Measurements from ENCODE around the gene METTL25. TPM values are rescaled to one million over a fixed set of nuclear protein-coding genes. Genes with fewer than 3 reads are reported as not detected.

The METTL25 gene, protein sequence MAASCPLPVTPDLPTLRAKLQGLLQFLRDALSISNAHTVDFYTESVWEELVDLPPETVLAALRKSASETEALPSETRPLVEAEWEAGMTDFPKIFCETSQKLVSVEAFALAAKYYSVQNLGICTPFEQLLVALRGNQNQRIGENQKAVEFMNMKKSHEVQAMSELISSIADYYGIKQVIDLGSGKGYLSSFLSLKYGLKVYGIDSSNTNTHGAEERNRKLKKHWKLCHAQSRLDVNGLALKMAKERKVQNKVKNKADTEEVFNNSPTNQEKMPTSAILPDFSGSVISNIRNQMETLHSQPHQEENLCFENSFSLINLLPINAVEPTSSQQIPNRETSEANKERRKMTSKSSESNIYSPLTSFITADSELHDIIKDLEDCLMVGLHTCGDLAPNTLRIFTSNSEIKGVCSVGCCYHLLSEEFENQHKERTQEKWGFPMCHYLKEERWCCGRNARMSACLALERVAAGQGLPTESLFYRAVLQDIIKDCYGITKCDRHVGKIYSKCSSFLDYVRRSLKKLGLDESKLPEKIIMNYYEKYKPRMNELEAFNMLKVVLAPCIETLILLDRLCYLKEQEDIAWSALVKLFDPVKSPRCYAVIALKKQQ
- total RNA-seq: 10 to 100 TPM; 10.2 to 20.0 (median 14.4) TPM

DNA sequence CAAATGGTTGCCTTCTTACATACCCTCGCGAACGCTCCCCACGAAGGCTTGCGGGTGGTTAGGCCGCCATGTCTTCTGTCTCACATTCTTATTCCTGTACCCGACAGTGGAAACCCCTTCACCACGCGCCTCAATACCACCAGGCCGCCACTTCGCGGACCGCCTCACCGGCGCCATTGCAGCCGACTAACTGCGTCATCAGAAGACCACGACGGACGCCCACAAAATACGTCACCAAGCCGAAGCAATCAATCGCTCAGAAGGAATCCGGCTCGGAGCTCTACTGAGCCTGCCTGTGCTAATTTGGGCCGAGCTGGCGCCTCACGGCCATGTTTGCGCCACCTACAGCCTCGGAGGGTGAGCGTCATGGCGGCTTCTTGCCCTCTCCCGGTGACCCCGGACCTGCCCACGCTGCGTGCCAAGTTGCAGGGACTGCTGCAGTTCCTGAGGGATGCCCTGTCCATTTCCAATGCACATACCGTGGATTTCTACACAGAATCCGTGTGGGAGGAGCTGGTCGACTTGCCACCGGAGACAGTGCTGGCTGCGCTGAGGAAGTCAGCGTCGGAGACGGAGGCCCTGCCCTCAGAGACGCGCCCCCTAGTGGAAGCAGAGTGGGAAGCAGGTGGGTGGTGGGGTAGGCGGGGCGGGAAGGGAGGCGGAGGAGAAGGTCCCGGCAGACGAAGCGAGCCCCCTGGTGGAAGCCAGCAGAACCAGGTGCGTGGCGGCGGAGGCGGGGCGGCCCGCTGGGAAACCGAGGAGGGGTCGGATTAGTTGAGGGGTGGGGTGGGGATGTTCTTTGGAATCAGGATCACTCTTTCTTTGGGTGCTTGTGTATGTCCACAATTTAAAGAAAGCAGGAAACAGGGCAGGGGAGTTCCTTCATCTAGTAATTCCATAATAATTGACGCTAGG lies at the start of gene METTL25, which contains the start of gene CCDC59:
Gene METTL25 (plus strand): TSS at position 330 of the 915 bp plus-strand sequence. CDS start 37 bp downstream, at position 367.
Gene CCDC59 (minus strand): TSS at position 188 of the 915 bp plus-strand sequence. CDS start 11 bp downstream, at position 177.
- DNase-seq (ENCODE audit: low spot score): peak; percentile 93
- peak; percentile 99 for ATAC-seq (ENCODE audit: low FRiP score)
- TF ChIP-seq, protein P1, sequence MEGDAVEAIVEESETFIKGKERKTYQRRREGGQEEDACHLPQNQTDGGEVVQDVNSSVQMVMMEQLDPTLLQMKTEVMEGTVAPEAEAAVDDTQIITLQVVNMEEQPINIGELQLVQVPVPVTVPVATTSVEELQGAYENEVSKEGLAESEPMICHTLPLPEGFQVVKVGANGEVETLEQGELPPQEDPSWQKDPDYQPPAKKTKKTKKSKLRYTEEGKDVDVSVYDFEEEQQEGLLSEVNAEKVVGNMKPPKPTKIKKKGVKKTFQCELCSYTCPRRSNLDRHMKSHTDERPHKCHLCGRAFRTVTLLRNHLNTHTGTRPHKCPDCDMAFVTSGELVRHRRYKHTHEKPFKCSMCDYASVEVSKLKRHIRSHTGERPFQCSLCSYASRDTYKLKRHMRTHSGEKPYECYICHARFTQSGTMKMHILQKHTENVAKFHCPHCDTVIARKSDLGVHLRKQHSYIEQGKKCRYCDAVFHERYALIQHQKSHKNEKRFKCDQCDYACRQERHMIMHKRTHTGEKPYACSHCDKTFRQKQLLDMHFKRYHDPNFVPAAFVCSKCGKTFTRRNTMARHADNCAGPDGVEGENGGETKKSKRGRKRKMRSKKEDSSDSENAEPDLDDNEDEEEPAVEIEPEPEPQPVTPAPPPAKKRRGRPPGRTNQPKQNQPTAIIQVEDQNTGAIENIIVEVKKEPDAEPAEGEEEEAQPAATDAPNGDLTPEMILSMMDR (IDR thresholded peaks at IDR 0.05): peak in 2 of 3 donors; percentile 8 to 95

DNA sequence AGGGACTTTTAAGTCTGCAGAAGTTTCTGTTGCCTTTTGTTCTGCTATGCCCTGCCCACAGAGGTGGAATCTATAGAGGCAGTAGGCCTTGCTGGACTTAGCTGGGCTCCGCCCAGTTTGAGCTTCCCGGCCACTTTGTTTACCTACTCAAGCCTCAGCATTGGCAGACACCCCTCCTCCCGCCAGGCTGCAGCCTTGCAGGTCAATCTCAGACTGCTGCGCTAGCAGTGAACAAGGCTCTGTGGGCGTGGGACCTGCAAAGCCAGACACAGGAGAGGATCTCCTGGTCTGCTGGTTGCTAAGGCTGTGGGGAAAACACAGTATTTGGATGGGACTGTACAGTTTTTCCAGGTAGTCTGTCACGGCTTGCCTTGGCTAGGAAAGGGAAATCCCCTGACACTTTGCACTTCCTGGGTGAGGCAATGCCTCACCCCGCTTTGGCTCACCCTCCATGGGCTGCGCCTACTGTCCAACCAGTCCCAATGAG lies 43.9 kb upstream of the METTL25 start:
- no peak for ATAC-seq (ENCODE audit: low FRiP score)
- DNase-seq (ENCODE audit: low spot score): no peak
- TF ChIP-seq, protein P1 (IDR thresholded peaks at IDR 0.05): no peak

DNA sequence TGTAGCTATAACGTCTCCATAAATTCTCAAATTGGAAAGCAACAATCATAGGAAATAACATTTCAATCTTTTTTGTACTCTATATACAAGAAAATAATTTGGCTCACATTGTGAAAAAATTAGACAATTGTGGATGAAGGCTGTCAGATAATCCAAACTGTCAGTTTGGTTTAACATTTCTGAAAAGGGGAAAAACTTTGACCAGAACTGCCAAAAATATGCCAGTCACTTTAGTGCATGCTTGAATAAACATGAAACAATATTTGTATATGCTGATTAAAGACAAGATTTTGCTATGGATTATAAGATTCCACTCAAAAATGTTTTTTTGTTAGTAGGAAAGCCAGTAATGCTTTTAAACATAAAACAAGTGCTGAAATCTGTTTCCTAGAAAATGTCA lies 39.1 kb upstream of the METTL25 start:
- no peak for DNase-seq (ENCODE audit: low spot score)
- no peak for ATAC-seq (ENCODE audit: low FRiP score)
- TF ChIP-seq, protein P1 (IDR thresholded peaks at IDR 0.05): no peak

DNA sequence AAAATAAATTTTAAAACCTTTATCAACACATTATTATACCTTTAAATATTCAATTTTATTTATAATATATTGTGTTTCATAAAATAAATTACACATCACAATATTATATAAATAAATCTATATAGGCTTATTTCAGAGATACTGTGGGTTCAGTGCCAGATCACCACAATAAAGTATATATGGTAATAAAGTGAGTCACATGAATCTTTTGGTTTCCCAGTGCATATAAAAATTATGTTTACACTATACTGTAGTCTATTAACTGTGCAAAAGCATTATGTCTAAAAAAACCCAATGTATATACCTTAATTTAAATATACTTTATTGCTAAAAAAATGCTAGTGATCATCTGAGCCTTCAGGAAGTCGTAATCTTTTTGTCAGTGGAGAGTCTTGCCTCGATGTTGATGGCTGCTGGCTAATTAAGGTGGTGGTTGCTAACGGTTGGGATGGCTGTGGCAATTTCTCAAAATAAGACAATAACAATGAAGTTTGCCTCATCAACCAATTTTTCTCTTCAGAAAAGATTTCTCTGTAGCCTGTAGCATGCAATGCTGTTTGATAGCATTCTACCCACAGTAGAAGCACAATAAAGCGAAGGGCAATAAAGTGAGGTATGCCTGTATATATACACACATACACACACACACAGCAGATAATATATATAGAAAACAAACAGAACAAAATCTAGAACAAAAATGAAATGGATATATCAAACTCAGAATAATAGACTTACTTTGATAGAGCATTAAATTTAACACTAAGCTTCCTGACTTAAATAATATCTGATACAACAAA lies 32.6 kb upstream of the METTL25 start:
- no peak for DNase-seq (ENCODE audit: low spot score)
- no peak for ATAC-seq (ENCODE audit: low FRiP score)
- TF ChIP-seq, protein P1 (IDR thresholded peaks at IDR 0.05): no peak

DNA sequence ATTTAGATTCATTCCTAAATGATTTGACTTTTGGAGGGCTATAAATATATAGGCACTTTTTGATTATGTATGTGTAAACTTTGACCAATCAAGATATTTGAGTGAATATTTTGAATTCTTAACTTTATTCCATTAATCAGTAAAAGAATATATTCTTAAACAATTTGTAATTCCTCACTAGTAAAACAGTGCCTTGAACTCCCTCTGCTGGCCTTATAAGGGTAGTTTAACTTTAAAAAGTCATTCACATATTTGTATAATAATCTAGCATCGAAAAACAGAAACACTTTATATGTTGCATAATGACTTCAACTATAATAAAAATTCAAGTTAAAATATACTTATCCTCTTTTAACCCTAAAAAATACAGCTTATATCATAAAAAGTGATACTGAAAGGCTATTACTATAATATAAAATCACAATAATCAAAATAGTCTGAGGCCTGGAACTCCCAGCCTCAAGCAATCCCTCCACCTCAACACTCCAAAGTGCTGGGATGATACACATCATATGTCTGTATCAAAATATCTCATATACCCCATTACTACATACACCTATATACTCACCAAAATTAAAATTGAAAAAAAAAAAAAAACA lies 31.3 kb upstream of the METTL25 start:
- DNase-seq (ENCODE audit: low spot score) (no peak), ATAC-seq (ENCODE audit: low FRiP score) (no peak)
- TF ChIP-seq, protein P1 (IDR thresholded peaks at IDR 0.05): no peak

Data from omental fat pad (tissue), 4 donors.